ENCODE results near the gene FZR1.
A peak's percentile ranks its signal among the peaks of the same experiment; 100 is the strongest.

The FZR1 gene

DNA sequence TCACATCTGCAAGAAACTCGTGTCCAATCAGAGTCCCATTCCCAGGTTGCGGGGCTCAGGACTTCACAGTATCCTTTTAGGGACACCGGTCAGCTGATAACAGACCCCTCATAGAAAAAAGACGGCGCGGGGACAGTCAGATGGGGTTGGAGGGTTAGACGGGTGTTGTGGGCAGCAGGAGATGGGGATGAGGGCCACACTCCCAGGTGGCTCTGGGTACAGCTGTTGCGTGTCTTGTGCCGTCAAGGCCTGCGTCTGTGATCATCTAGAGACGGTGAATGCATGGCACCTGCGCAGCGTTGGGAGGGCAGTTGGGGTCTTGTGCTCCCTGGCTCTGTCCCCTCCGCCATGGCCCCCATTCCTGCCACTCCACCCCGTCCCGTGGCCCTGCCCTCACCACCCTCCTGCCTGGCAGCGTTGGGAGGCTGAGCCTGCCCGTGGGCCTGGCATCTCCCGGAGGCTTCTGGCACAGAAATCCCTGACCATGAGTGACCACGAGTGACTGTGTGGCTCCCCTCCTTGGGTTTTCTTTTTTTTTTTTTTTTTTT is 18.9 kb downstream of the FZR1 start:
- H3K27ac ChIP-seq, result no peak overlapping the region
- no peaks in the 10 kb centered on the region for H3K27me3 ChIP-seq (ENCODE audit: insufficient read depth, low read depth)
- H2AFZ ChIP-seq (ENCODE audit: low read depth), result no peak overlapping the region
- H3K79me2 ChIP-seq (ENCODE audit: insufficient read depth, low read depth), result 0 out of 2 replicates have a peak, but pooled peaks cover under 1% of the 10 kb centered on the region
- H3K9ac ChIP-seq, result no peak overlapping the region
- TF ChIP-seq, protein P1, sequence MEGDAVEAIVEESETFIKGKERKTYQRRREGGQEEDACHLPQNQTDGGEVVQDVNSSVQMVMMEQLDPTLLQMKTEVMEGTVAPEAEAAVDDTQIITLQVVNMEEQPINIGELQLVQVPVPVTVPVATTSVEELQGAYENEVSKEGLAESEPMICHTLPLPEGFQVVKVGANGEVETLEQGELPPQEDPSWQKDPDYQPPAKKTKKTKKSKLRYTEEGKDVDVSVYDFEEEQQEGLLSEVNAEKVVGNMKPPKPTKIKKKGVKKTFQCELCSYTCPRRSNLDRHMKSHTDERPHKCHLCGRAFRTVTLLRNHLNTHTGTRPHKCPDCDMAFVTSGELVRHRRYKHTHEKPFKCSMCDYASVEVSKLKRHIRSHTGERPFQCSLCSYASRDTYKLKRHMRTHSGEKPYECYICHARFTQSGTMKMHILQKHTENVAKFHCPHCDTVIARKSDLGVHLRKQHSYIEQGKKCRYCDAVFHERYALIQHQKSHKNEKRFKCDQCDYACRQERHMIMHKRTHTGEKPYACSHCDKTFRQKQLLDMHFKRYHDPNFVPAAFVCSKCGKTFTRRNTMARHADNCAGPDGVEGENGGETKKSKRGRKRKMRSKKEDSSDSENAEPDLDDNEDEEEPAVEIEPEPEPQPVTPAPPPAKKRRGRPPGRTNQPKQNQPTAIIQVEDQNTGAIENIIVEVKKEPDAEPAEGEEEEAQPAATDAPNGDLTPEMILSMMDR (conservative IDR thresholded peaks at IDR 0.05; ENCODE audit: low read depth, low read length), result no peak
- no peaks in the 10 kb centered on the region for H4K20me1 ChIP-seq (ENCODE audit: insufficient read depth)
- H3K36me3 ChIP-seq (ENCODE audit: insufficient read depth), result no peaks in the 10 kb centered on the region
- H3K4me3 ChIP-seq (IDR thresholded peaks at IDR 0.05; ENCODE audit: insufficient read depth, low read depth, low read length), result no peak overlapping the region
- H3K4me1 ChIP-seq (ENCODE audit: low read depth, poor library complexity, severe bottlenecking), result no peaks in the 10 kb centered on the region
- H3K4me2 ChIP-seq, result no peak overlapping the region

DNA sequence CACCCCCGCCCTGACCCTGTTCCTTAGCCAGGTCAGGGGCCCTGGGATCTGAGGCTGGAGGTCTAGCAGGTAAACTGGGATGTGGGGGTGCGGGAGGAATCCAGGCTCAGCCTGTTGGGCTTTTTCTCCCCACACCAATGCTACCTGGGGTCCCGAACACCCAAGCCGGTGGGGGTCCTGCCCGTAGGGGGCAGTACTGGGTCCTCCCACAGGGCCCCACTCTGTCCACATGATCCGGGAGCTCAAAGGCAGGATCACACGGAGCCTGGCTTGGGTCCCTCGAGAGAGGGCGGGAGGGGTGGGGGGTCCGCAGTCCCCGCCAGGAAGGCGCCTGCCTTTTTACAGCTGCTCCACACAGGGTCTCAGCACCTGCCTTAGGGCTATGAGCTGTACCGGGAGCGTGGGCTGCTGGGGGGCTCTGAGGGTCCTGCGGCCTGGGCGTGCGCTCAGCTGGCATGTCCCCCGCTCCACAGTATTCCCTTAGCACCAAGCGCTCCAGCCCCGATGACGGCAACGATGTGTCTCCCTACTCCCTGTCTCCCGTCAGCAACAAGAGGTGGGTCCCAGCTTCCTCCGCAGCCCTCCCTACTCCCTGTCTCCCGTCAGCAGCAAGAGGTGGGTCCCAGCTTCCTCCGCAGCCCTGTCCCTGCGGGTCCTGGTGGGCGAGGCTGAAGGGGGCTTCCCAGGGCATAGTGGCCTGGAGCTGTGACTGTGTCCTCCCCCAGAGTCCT is 20.6 kb downstream of the FZR1 start:
- Histone ChIP-seq H2AFZ (ENCODE audit: low read depth) (no peak overlapping the region), H3K36me3 (ENCODE audit: insufficient read depth) (no peaks in the 10 kb centered on the region), H3K9ac (no peak overlapping the region), H3K4me1 (ENCODE audit: low read depth, poor library complexity, severe bottlenecking) (no peaks in the 10 kb centered on the region), H3K27ac (no peak overlapping the region), H4K20me1 (ENCODE audit: insufficient read depth) (no peaks in the 10 kb centered on the region), H3K4me2 (no peak overlapping the region), H3K27me3 (ENCODE audit: insufficient read depth, low read depth) (no peaks in the 10 kb centered on the region), H3K79me2 (ENCODE audit: insufficient read depth, low read depth) (no peaks in the 10 kb centered on the region), H3K4me3 (IDR thresholded peaks at IDR 0.05; ENCODE audit: insufficient read depth, low read depth, low read length) (no peak overlapping the region)
- TF ChIP-seq, protein P1 (conservative IDR thresholded peaks at IDR 0.05; ENCODE audit: low read depth, low read length), result peak; percentile 32; the same call in 1 of the 2 replicates

DNA sequence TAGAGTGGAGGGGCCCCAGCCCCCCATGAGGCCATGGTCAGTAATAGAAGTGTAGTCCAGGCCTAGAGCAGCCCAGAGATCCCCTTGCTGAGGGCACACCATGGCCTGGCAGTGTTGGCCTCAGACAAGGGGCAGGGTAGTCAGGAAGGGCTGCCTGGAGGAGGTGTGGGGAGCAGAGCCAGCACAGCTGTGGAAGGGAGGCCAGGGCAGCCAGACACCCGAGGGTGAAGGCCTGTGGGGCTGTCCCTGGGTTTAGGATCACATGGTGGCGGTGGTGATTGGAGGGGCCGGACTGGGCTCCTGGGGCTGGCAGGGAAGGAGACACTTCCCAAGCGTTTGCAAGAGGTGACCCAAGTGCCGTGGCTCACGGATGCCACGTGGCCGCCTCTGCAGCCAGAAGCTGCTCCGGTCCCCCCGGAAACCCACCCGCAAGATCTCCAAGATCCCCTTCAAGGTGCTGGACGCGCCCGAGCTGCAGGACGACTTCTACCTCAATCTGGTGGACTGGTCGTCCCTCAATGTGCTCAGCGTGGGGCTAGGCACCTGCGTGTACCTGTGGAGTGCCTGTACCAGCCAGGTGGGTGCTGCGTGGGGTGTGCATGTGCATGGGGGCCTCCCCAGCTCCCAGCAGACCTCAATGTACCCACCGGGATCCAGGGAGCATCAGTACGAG is 21.3 kb downstream of the FZR1 start:
- H4K20me1 ChIP-seq (ENCODE audit: insufficient read depth), result no peaks in the 10 kb centered on the region
- no peak overlapping the region for H3K27ac ChIP-seq
- H3K4me2 ChIP-seq, result no peak overlapping the region

GRCh38 chr19:3528080-3528479 is 22.0 kb downstream of the FZR1 start:
- Histone ChIP-seq H3K27me3 (ENCODE audit: insufficient read depth, low read depth) (no peaks in the 10 kb centered on the region), H3K36me3 (ENCODE audit: insufficient read depth) (no peaks in the 10 kb centered on the region), H3K4me3 (IDR thresholded peaks at IDR 0.05; ENCODE audit: insufficient read depth, low read depth, low read length) (no peak overlapping the region), H3K79me2 (ENCODE audit: insufficient read depth, low read depth) (no peaks in the 10 kb centered on the region), H3K4me1 (ENCODE audit: low read depth, poor library complexity, severe bottlenecking) (no peaks in the 10 kb centered on the region), H3K27ac (no peak overlapping the region), H3K4me2 (no peak overlapping the region), H2AFZ (ENCODE audit: low read depth) (no peak overlapping the region), H4K20me1 (ENCODE audit: insufficient read depth) (no peaks in the 10 kb centered on the region), H3K9ac (no peak overlapping the region)
- TF ChIP-seq, protein P1 (conservative IDR thresholded peaks at IDR 0.05; ENCODE audit: low read depth, low read length), result no peak

More for the DNA sequence above, 21.3 kb downstream of the FZR1 start:
- Histone ChIP-seq H3K4me3 (IDR thresholded peaks at IDR 0.05; ENCODE audit: insufficient read depth, low read depth, low read length) (no peak overlapping the region), H3K79me2 (ENCODE audit: insufficient read depth, low read depth) (no peaks in the 10 kb centered on the region), H3K4me1 (ENCODE audit: low read depth, poor library complexity, severe bottlenecking) (no peaks in the 10 kb centered on the region), H2AFZ (ENCODE audit: low read depth) (no peak overlapping the region), H3K36me3 (ENCODE audit: insufficient read depth) (no peaks in the 10 kb centered on the region), H3K27me3 (ENCODE audit: insufficient read depth, low read depth) (no peaks in the 10 kb centered on the region), H3K9ac (no peak overlapping the region)
- TF ChIP-seq, protein P1 (conservative IDR thresholded peaks at IDR 0.05; ENCODE audit: low read depth, low read length), result no peak

Data from KMS-11 (cell line).